AG10803 (cell line): ENCODE data around the gene ST14.
"Not testable (repeated sequence)": the region's sequence is repeated elsewhere in the genome, so short reads cannot be mapped to it uniquely, and the experiment has no call there.

ENCODE experiments used
- DNase-seq: peaks from one replicate; pipeline ENCODE4 v3.0.0; 2010; ENCODE audit warnings: low read depth
- H3K4me3 ChIP-seq: 2 replicates; pipeline ENCODE4 v1.5.1; 2011; ENCODE audit warnings: mild to moderate bottlenecking, low read length, control low read depth
- TF ChIP-seq, protein P1 (sequence below): conservative IDR thresholded peaks from 2 replicates; pipeline ENCODE4 v1.5.1; 2011; ENCODE audit warnings: mild to moderate bottlenecking, low read length, control low read depth, inconsistent platforms

ST14 gene

DNA sequence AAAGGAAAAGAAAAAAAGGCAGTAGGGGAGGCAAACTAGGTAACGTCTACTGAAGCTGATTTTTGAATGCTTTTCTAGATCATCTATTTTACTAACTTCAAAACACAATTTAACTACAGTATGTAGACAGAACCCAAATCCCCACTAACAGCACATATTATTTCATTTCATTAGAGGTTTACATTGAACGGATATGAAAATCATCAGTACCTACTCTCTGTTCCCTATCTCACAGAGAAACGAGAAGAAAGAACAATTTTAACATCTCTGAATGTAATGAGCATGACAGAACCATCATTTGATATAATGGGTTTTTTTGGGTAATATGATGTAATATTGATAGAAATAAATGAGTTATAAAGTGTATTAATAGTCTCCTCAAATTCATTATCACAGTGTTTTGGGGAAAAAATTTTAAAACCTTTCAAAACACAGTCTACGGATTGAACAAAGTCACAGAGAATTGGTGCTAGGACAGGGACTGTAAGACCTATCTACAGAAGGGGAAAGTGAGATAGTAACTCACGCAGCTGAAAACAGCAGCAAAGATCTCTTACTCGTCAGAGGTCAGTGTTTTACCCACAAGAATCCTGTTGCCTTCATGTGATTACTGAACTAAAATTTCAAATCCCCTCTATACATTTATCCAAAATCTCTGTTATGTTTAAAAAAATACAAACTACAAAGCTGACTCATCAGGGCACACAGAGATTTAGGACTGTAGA lies 77.9 kb downstream of the ST14 start:
- TF ChIP-seq, protein P1, sequence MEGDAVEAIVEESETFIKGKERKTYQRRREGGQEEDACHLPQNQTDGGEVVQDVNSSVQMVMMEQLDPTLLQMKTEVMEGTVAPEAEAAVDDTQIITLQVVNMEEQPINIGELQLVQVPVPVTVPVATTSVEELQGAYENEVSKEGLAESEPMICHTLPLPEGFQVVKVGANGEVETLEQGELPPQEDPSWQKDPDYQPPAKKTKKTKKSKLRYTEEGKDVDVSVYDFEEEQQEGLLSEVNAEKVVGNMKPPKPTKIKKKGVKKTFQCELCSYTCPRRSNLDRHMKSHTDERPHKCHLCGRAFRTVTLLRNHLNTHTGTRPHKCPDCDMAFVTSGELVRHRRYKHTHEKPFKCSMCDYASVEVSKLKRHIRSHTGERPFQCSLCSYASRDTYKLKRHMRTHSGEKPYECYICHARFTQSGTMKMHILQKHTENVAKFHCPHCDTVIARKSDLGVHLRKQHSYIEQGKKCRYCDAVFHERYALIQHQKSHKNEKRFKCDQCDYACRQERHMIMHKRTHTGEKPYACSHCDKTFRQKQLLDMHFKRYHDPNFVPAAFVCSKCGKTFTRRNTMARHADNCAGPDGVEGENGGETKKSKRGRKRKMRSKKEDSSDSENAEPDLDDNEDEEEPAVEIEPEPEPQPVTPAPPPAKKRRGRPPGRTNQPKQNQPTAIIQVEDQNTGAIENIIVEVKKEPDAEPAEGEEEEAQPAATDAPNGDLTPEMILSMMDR = no peak
- no peak for DNase-seq
- no peak overlapping the region for H3K4me3 ChIP-seq

DNA sequence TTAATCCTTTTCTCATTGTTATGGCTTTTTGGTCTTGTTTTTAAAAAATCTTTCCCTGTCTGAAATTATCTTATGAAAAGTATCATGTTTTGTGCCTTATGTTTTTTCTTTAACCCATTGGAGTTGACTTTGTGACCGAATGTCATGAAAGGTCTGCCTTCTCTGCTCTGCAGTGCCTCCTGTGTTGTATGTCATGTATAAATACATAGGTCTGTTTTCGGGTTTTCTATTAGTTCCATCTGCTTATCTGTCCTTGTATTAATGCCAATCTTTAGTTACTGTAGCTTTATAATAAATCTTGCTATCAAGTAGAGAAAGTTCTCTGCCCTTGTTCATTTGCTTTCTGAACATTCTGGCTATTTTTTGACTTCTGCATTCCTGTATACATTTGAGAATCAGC lies 82.1 kb downstream of the ST14 start:
- TF ChIP-seq, protein P1 = no peak
- H3K4me3 ChIP-seq = no peak overlapping the region
- DNase-seq = no peak

DNA sequence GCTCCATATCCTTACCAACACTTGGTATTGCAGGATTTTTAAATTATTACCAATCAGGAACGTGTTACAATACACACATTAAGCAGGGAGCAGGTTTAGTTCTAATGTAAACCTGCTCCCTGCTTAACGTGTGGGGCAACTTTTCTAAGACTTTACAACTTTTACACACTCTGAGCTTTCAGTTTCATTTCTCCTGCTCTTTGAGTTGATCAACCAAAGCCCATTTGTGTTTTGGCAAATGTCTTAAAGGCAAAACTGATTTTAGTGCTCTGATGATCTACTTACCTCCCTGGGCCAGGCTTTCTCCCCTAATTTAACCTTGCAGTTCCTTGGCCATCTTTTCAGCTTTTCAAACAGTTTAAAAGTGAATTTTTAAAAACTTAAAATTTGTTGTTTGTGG lies 84.2 kb downstream of the ST14 start:
- TF ChIP-seq, protein P1 = no peak
- DNase-seq = no peak
- H3K4me3 ChIP-seq = no peak overlapping the region

DNA sequence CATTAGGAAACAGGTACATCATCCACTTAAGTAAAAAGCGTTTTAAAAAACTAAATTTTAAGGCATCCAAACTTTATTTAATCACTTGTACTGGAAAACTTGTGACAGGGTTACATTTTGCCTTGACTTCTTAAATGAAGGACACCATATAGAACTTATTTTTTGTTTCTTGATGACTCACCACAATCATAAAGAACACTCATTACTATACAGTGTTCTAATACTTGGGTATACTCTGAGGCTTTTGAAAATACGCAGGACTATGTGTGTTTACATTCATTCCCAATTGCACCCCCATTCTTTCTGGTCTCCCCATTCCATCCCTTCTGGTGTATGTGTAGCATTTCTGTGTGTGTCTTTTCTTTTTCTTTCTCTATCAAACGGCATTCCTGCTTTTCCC lies 85.3 kb downstream of the ST14 start:
- no peak for DNase-seq
- no peak overlapping the region for H3K4me3 ChIP-seq
- TF ChIP-seq, protein P1 = no peak

DNA sequence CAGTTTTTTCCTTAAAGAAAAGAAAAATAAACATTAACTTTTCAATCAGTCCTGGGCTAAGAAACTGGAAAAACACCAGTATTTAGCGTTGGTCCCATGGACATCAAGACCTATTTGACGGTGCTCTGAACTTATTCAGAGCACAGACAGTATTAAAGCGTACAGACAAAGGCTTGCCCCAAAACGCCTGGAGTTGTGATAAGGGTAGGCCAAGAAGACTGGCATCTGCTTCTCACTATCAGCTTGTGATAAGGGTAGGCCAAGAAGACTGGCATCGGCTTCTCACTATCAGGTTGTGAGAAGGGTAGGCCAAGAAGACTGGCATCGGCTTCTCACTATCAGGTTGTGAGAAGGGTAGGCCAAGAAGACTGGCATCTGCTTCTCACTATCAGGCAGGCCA lies 85.8 kb downstream of the ST14 start:
- H3K4me3 ChIP-seq, DNase-seq: not testable (repeated sequence)

DNA sequence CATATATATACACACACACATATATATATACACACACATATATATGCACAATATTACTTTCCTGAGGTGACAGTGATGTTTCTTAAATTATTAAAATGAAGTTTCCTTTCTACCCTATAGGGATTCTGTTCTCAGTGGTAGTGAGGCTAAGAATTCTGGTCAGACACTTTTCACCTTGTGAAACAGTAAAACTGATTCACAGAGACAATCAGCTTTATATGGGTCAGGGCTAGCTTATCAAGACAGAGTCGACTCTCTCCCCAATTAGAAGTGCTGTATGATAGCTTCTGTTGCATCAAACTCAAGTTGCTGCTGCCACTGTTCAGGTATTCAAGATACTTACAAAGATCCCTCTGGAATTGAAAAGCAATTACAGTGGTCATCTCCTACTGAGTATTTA lies 86.7 kb downstream of the ST14 start:
- H3K4me3 ChIP-seq = no peak overlapping the region
- TF ChIP-seq, protein P1 = no peak
- no peak for DNase-seq

DNA sequence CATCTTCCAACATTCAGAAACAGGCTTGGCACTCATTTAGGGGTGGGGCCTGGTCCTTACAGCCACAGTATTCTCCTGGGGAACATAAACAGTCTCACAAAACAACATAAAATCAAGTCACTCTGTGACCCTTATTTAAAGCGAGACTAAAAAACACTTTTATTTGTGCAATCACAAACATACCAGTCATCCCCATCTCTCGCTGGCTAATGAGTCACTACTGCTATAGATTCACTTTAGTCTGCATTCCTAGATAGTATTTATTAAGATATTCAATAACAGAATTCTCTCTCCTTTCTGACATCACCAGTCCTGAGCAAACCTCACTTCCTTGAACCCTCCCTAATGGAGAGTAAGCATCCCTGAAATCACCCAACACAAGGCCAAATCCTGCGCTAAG lies 87.2 kb downstream of the ST14 start:
- DNase-seq = no peak
- TF ChIP-seq, protein P1 = no peak
- H3K4me3 ChIP-seq = no peak overlapping the region
